ENCODE results near the gene TANC1. TPM values are rescaled to one million over a fixed set of nuclear protein-coding genes. Genes with fewer than 3 reads are reported as not detected.

The TANC1 gene
- total and polyA plus RNA-seq, 12 donors, result 17.8 to 90.5 (median 70.0) TPM

DNA sequence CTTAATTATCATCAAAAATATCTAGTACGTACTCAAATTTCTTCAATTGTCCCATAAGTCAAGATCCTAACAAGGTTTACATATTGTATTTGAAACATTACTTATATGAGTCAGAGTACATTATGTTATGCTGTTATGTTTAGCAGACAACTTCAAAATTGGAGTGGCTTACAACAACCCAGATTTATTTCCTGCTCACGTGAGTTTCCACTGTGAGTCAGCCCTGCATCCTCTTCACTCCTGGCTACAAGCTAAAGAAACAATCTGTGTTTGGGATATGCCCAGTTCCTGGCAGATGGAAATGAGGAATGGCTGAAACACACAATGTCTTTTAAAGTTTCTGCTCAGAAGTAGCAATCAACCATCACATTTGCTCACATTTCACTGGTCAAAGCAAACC is 31.5 kb upstream of the TANC1 start:
- ATAC-seq (peak; percentile 72 to 96 (median 81)), DNase-seq (peak in 1 of 2 donors; percentile 35)
- WGBS, 2 donors, result 50 to 59% methylated on average over 2 of the region's 2 CpGs
- no peaks in the 10 kb centered on the region for H3K36me3 ChIP-seq
- TF ChIP-seq, protein P1, sequence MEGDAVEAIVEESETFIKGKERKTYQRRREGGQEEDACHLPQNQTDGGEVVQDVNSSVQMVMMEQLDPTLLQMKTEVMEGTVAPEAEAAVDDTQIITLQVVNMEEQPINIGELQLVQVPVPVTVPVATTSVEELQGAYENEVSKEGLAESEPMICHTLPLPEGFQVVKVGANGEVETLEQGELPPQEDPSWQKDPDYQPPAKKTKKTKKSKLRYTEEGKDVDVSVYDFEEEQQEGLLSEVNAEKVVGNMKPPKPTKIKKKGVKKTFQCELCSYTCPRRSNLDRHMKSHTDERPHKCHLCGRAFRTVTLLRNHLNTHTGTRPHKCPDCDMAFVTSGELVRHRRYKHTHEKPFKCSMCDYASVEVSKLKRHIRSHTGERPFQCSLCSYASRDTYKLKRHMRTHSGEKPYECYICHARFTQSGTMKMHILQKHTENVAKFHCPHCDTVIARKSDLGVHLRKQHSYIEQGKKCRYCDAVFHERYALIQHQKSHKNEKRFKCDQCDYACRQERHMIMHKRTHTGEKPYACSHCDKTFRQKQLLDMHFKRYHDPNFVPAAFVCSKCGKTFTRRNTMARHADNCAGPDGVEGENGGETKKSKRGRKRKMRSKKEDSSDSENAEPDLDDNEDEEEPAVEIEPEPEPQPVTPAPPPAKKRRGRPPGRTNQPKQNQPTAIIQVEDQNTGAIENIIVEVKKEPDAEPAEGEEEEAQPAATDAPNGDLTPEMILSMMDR (IDR thresholded peaks at IDR 0.05), result no peak
- no peak overlapping the region for H3K4me3 ChIP-seq
- intact Hi-C loops (cut with DNase I), result no loop called here
- H3K9me3 ChIP-seq, result peaks cover 0 to 10% (median 0%) of the 10 kb centered on the region in 11 donors
- peaks cover 0 to 16% (median 7%) of the 10 kb centered on the region in 9 donors for H3K4me1 ChIP-seq
- H3K27ac ChIP-seq, result peak overlapping the region in 6 of 10 donors; percentile 18 to 52 (median 26)
- no peaks in the 10 kb centered on the region for H3K27me3 ChIP-seq

DNA sequence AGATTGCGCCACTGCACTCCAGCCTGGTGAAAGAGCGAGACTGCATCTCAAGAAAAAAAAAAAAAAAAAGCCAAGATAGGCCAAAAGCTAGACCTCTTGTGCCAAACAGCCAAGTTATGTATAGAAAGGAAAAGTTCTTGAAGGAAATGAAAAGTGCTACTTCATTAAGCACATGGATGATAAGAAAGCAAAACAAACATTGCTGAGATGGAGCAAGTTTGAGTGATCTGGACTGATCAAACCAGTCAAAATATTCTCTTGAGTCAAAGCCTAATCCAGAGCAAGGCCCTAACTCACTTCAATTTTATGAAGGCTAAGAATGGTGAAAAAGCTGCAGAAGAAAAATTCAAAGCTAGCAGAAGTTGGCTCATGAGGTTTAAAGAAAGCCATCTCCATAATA is 28.1 kb upstream of the TANC1 start:
- H3K27ac ChIP-seq, result peak overlapping the region in 1 of 10 donors; percentile 25
- H3K4me3 ChIP-seq, result no peak overlapping the region
- TF ChIP-seq, protein P1 (IDR thresholded peaks at IDR 0.05), result no peak
- H3K4me1 ChIP-seq, result peaks cover 0 to 12% (median 6%) of the 10 kb centered on the region in 9 donors
- ATAC-seq, result no peak
- intact Hi-C loops (cut with DNase I), result no loop called here
- H3K27me3 ChIP-seq, result no peaks in the 10 kb centered on the region
- H3K36me3 ChIP-seq, result no peaks in the 10 kb centered on the region
- 100% methylated on average over 2 of the region's 2 CpGs for WGBS, 2 donors
- DNase-seq, result no peak
- peaks cover 0 to 14% (median 0%) of the 10 kb centered on the region in 11 donors for H3K9me3 ChIP-seq

DNA sequence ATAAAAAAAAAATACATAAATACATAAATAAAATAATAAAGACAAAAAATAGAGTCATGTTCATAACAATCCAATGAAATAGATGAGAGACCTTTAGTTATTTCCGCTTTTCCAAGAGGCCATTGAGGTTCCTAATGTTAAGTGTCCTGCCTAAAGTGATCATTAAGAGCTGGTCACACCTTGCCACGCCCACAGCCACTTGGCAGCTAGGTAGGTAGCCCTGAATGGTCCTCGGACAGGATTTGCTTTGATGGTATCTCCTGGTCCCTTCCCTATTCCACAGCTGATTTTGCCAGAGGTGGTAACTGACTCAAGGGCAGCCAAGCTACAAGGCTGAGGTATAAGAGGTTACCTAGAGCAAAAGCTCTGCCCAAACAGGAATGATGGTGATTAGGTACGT is 24.5 kb upstream of the TANC1 start:
- Histone ChIP-seq H3K4me3 (no peak overlapping the region), H3K36me3 (no peaks in the 10 kb centered on the region), H3K9me3 (peaks cover 0 to 12% (median 0%) of the 10 kb centered on the region in 11 donors), H3K27me3 (no peaks in the 10 kb centered on the region), H3K4me1 (no peaks in the 10 kb centered on the region), H3K27ac (no peak overlapping the region)
- 86 to 95% methylated on average over 4 of the region's 4 CpGs for WGBS, 2 donors
- intact Hi-C loops (cut with DNase I), result no loop called here
- no peak for ATAC-seq
- TF ChIP-seq, protein P1 (IDR thresholded peaks at IDR 0.05), result no peak
- no peak for DNase-seq

DNA sequence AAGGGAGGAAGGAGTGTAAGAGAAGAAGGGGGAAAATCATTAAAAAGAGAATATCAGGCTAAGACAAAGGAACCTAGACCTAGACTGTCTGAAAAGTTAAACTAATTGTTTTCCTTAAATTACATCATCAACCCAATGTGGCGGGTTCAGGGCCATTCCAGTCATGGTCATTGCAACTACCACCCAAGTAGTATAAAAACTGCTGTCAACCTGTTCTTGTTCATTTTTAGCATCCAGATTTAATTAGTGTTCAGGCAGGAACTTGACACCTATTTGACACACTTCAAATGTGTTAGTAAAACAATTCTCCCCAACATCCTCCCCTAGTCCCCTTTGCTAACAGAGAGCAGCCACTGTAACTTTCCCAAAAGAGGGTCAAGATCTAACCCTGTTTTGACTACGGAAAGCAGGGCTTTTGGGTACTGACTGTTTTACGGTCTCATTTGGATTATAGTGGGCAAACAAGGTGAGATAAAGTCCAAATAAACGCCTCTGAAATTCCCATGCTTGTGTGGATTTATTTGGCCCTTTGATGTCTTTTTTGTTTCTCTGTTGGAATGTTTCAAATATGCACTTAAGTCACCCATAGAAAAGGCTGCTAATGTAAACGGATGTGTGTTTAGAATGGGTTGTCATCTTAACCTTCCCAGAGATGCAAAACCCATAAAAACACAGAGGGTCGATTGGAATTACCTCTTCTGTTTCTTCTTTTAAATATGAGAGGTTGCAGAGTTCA is 19.3 kb upstream of the TANC1 start:
- 87 to 90% methylated on average over 6 of the region's 6 CpGs for WGBS, 2 donors
- TF ChIP-seq, protein P1 (IDR thresholded peaks at IDR 0.05), result no peak

More for the DNA sequence above, 19.3 kb upstream of the TANC1 start:
- Histone ChIP-seq H3K4me3 (no peak overlapping the region), H3K4me1 (peaks cover 3 to 12% (median 11%) of the 10 kb centered on the region in 9 donors), H3K27me3 (no peaks in the 10 kb centered on the region), H3K27ac (no peak overlapping the region), H3K9me3 (peaks cover 0 to 12% (median 0%) of the 10 kb centered on the region in 11 donors), H3K36me3 (no peaks in the 10 kb centered on the region)
- no peak for DNase-seq
- no peak for ATAC-seq
- intact Hi-C loops (cut with DNase I), result no loop called here
